Omental fat pad (tissue), 4 donors: ENCODE results near the gene FOXN1. TPM values are rescaled to one million over a fixed set of nuclear protein-coding genes. Genes with fewer than 3 reads are reported as not detected.

ENCODE experiments used
- ATAC-seq: fragments of 150-250 bp; one replicate; pipeline ENCODE4 v1.9.1; 2016; ENCODE audit warnings: mild to moderate bottlenecking, moderate library complexity; ENCODE audit not compliant: low FRiP score
- DNase-seq: peaks from one replicate; pipeline ENCODE4 v3.0.0-alpha.2; 2019; ENCODE audit warnings: low spot score
- CTCF ChIP-seq, 3 donors: fragments of 450-650 bp; IDR thresholded peaks; one replicate each; pipeline ENCODE4 v1.5.1; 2016 to 2017; ENCODE audit warnings: antibody characterized with exemption in 3 of 3, mild to moderate bottlenecking in 3 of 3, moderate library complexity in 2 of 3
- total RNA-seq, 4 donors: library from RNA; depleted of rRNA; stranded (reverse); fragments of >200 nt; gene quantifications; one replicate each; pipeline ENCODE4 v1.1.0, GENCODE V29; 2016

The FOXN1 gene
- total RNA-seq, 4 donors from 2014 or later: not detected

DNA sequence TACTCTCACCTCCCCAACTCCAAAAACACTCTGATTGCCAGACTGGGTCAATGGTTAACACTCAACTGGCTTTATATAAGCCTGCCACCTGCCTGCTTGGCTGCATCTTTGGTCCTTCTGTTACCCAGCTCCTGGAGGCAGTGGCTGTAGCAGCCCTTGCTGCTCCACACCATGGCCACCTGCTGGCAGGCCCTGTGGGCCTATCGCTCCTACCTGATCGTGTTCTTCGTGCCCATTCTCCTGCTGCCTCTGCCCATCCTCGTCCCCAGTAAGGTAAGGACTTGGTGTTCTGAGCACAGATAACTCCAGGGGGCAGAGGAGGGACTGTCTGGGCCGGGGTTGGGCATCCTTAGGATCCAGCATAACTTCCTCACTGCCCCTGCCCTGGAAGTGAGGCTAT lies 32.6 kb upstream of the FOXN1 start, which contains the start of gene SLC13A2:
TSS of gene SLC13A2 (plus strand) at position 103 of the 400 bp plus-strand sequence. CDS start at position 172, 69 bp downstream.
- no peak for DNase-seq
- no peak for TF ChIP-seq CTCF (IDR thresholded peaks at IDR 0.05)
- no peak for ATAC-seq

DNA sequence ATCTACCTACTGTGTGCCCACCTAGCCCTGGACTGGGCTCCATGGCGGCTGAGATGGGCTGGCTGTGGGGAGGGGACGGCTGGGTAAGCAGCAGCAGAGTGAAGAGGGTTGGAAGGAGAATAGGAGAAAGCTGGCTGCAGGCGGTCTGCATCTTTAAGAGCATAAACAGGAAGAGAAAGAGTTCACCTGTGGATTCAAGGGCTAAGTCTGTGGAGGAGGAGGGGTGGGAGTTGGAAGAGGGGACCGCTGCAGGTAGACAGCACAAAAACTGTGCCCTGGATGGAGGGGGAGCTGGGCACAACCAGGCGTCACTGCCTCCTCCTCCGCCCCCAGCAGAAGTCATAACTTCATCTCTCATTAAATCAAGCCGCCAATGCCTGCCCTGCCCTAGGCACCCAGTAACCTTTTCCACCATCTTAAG lies 32.0 kb upstream of the FOXN1 start:
- DNase-seq: no peak
- no peak for TF ChIP-seq CTCF (IDR thresholded peaks at IDR 0.05)
- ATAC-seq: no peak

DNA sequence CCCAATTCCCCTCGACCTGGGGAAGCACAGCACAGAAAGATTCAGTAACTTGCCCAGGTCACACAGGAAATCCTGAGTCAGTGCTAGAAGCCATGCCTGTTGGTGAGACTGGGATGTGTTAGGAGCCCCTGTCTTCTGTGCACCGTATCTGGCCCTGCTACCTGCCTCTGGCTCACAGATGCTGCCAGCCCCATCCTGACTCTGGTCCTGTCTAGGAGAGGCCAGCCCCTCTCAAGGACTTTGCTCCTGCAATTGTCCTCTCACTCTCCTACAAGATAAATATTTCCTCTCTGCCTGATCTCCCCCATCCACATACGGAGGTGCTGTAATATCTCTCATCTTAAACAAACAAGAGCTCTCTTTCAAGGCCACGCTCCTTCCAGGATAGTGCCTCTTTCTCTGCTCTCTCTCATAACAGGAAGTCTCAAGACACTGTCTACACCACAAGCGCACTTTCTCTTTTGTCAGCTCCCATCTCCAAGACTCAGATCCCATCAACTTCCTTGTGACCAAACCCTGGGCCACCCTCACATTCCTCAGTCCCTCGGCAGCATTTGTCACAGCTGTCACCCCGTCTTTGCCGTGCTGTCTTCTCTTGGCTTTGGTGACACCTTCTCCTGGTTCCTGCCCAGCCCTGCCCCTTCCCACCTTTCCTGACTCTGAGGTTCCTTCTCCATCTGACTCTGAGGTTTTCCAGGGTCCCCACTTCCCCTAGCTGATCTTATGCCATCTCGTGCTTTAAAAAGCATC lies 30.8 kb upstream of the FOXN1 start:
- TF ChIP-seq CTCF (IDR thresholded peaks at IDR 0.05): no peak
- DNase-seq (no peak), ATAC-seq (no peak)

- no peak for DNase-seq
These were observed 29.9 kb upstream of the FOXN1 start for GRCh38 chr17:28476076-28476865.

DNA sequence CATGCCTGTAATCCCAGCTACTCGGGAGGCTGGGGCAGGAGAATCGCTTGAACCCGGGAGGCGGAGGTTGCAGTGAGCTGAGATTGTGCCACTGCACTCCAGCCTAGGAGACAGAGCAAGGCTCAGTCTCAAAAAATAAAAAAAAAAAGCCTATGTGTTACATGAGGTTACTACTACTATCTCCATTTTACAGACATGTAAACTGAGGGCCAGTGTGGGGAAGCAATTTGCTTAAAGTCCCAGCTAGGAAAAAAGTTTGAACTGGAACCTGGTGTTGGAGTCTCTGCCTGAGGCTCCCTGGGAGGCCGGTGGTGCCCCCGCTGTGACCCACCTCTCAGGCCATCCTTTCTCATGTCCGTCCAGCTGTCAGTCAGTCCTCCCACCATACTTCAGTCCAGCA lies 28.2 kb upstream of the FOXN1 start:
- DNase-seq (no peak), ATAC-seq (no peak)
- TF ChIP-seq CTCF (IDR thresholded peaks at IDR 0.05): no peak

More at GRCh38 chr17:28476076-28476865, 29.9 kb upstream of the FOXN1 start:
- no peak for TF ChIP-seq CTCF (IDR thresholded peaks at IDR 0.05)
- ATAC-seq: no peak

- DNase-seq: no peak
- no peak for ATAC-seq
- no peak for TF ChIP-seq CTCF (IDR thresholded peaks at IDR 0.05)
These were observed 27.2 kb upstream of the FOXN1 start for GRCh38 chr17:28478712-28479615.
